IPS-11a (cell line): Measurements from ENCODE around the gene ENTR1.

Source experiments
- H3K4me3 ChIP-seq: one replicate; pipeline ENCODE4 v1.5.1; 2013; ENCODE audit warnings: low read depth, low read length, control low read depth

Gene ENTR1

DNA sequence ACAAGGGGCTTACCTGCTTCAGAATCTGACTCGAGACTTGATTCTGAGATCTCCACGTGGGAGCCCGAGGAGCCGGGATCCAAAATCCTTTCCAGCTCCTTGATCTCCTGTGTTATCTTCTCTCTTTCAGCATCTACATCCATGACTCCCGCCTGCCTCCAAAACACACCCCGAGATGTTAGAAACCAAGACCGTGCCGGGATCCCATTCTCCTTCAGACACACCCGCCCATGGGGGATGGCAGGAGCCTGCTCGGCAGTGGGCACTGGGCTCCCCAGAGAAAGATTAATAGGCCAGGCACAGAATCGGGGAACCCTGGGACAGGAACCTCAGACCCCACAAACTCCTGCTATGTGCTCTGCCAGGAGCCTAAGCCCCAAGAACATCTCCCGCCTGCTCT, 12.1 kb downstream of the ENTR1 start:
- H3K4me3 ChIP-seq = no peak overlapping the region

- H3K4me3 ChIP-seq = no peak overlapping the region
Measured at GRCh38 chr9:136397643-136398042, 12.8 kb downstream of the ENTR1 start.

DNA sequence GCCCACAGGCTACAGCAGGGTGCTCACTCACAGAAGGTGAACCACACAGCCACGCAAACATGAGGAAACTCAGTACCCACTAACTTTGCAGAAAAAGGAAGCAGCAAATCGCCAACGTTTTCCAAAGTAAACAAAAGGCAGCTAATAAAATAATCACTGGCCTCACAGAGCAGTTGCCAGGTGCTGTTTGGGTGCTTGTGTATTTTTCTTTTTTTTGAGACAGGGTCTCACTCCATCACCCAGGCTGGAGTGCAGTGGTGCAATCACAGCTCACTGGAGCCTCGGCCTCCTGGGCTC, 14.2 kb downstream of the ENTR1 start:
- H3K4me3 ChIP-seq = no peak overlapping the region

DNA sequence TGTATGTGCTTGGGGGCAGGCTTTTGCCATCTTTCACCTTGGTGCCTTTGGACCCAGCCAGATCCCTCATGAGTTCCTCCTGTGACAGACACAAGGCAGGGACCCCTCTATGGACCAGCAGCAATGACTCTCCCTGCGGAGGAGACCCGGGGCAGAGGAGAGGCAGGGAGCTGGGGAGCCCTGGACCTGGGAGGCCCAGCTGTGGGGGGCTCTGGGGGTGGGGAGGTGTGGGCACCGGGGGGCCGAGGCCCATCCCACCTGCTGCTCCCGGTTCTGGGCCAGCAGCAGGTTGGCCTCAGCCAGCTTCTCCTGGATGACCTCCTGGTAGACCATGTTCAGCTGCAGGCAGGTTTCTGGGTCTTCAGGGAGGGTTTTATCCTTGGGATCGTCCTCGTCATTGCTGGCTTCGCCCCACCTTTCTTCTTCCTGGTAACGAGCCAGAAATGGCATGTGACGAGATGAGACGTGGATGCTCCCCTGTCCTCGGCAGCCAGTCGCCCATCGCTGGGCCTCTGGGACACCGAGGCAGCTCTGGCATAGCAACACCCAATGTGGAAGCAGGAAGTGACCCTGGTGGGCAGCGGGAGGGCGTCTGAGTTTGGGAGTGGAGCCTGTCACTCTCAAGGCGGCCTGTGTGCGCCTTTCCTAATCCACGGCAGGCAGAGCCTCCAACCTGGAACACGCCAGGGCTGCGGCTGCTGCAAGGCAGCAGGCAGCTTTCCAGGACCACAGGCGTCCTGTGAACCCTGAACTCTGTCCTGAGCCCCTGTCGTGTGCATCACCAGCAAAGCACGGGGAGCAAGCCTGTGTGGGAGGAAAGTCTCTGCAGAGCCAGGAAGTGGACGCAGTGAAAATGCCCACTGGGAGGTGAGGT, 14.8 kb downstream of the ENTR1 start:
- no peak overlapping the region for H3K4me3 ChIP-seq

- no peak overlapping the region for H3K4me3 ChIP-seq
Measured at GRCh38 chr9:136395020-136395340, 15.4 kb downstream of the ENTR1 start.

DNA sequence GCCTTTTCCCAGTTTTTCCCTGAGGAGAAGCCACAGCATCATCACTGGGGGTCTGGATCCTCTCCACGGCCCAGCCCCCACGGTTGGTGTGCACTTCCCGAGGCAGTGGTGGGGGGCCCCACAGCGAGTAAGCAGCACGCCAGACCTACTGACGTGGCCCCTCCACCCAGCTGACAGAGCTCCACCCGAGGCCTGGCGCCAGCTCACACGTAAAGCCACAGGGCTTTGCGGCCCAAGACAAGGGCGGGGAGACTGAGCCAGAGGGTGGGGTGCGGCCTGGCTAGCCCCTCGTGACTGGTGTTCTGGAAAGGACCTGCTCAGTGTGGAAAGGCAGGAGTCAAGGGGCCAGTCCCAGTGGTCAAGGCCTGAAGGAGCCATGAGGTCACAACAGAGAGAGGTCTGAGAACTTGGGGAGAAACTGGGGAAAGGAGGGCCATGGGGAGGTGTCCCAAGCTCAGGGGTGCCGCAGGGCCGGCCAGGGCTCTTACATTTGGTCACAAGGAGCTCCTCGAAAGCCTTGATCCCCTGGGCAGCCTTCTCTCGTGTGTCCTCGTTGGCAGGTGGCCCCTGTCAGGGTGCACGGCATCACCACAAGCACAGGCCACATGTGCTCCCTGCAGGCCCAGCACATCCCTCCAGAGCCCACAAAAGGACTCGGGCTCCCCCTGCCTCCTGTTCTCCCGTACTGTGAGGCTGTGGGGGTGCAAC, 15.9 kb downstream of the ENTR1 start:
- no peak overlapping the region for H3K4me3 ChIP-seq

DNA sequence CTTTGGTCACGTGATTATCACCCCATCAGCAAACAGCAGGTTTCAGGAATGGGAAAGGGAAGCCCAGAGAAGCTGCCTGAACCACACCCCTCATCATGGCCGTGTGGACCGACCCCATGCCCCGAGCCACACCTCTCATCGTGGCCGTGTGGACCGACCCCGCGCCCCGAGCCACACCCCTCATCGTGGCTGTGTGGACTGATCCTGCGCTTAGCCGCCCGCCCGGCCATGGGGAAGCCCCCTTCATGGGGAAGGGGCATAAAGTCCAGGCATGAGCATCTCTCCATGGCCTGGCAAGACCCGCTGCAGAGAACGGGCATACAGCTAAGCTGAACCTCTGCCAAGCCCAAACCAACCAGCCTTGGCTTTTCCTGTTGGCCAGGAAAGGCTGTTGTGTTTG, 16.9 kb downstream of the ENTR1 start:
- no peak overlapping the region for H3K4me3 ChIP-seq

DNA sequence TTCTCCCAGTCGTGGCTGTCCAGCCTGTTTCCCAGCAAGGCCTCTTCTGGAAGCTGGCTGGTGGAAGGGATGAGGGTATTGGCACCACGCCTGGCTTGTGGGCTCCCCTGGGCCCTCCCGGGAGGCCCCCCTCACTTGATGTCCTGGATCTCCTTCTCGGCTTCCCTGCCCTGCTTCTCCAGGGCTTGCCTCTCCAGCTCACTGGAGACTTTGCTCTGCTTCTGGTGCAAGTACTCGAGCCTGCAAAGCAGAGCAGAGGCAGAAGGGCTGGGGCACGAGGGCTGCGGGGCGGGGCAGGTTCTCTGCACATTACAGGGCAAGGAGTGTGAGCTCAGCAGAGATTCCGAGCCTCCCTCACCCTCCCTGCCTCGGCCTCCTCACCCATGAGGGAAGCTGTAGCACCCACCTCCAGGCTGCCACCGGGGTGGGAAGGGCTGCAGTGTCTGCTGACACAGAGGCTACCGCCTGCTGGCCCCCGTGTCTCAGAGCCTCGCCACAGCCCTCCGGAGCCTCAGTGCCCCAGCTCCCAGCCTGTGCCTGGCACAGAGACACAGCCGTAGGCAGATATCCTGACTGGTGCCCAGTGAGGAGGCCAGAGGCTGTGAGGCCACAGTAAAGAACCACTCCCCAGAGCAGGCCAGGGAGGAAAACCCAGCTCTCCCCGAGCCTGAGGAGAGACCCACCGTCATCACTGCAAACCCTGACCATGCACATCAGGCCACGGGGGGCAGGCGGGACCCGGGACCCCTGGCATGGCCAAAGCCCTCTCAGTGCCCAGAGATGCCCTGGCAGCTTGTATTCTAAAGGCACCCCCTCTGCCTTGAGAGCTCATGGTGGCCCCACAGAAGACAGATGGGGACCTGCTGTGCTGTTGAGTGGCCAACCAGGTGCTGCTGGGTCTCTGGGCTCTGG, 17.6 kb downstream of the ENTR1 start:
- no peak overlapping the region for H3K4me3 ChIP-seq

DNA sequence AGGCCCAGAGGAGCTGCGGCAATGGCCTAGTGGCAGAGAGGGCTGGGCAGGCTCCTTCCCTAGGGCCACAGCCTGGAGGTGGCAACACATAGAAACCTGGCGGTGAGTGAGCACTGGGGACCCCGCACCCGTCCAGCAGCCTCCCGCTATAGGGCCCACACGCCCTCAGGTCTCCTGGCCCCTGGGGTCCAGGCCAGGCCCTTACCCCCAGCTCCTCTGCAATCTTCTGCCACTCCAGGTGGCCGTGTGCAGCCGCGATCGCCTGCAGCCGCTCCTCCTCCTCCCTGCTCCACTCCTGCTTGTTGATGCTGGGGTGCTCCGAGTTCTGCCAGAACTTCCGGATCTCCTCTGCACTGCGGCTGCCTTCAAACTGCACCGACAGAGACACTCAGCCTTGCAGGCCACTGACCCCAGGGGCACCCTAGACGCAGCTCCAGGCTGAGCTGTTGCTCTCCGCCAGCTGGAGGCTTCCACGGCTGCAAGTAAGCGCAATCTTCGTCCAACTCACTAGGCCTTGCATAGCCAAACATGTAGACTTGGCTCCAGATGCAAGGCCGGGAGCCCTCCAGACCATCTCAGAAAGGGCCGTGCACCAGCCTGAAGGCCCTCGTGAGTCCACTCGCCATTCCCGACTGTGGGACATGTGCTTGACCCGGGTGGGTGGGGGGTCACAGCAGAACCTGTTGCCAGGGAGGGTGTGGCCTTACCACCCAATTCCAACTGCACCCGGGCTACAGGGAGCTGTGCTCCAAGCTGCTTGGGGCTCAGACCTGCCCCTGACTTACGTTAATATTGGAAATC, 18.5 kb downstream of the ENTR1 start:
- no peak overlapping the region for H3K4me3 ChIP-seq

DNA sequence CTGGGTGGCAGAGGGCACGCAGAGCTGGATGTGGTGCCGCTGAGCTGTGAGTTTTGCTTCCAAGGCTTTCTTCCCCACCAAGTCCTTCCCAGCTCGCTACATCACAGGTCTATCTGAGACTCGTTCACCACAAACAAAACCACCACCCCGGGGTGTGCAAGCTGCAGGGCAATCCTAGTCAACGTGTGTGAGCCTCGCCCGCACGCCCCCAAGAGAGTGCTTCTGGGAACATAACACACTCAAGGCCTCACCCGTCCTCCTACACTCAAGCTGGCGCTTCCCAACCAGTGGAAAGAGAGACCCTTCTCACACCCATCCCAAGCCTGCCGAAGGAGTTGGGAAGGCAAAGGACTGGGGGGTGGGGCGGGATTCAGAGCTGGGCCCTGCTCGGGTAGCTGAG, 21.0 kb downstream of the ENTR1 start:
- no peak overlapping the region for H3K4me3 ChIP-seq

DNA sequence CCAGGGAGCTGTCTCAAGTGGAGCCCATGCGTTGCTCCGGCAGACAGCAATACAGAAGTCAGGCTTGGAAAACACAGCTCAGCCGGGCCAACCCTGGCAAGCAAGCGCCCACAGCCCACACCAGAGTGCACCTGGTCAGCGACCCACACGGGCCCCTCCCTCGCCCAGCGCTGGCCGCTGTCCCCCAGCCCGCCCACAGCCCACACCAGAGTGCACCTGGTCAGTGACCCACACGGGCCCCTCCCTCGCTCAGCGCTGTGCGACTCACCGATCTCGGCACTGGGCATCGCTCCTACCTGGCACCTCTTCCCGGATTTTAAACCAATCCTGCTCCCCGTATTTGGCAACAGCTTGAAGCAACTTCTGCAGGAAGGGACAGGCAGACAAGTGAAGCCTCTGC, 23.2 kb downstream of the ENTR1 start:
- H3K4me3 ChIP-seq = no peak overlapping the region

- no peak overlapping the region for H3K4me3 ChIP-seq
Measured at GRCh38 chr9:136386018-136386417, 24.4 kb downstream of the ENTR1 start.

GRCh38 chr9:136385015-136385414, 25.4 kb downstream of the ENTR1 start:
- no peak overlapping the region for H3K4me3 ChIP-seq

- H3K4me3 ChIP-seq = no peak overlapping the region
Measured at GRCh38 chr9:136383436-136383835, 27.0 kb downstream of the ENTR1 start.

DNA sequence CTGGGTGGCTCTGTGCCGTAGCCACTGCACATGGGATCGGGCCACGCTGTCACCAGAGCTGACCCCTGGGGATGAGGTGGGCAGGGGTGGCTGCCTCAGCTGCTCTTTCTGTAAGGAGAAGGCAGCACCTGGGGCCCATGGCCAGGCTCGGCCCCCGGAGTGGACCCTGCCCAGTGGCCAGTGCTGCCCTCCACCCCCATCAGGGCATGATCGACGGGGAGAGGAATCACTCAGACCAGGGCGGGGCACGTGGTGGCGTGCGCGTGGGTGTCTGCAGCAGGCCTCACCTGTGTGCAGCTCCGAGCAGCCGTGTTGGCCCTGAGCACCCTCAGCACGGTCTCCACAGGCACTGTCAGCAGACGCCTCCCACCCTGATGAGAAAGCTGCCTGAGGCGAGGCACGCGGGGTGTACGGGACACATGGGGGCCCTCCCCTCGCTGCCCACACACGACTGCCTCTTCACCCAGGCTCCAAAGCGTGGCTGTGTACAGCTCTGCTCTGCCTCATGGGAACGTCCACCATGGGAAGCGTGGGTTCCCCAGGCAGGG, 28.4 kb downstream of the ENTR1 start:
- H3K4me3 ChIP-seq = no peak overlapping the region

- no peak overlapping the region for H3K4me3 ChIP-seq
Measured at GRCh38 chr9:136381311-136381710, 29.1 kb downstream of the ENTR1 start.

DNA sequence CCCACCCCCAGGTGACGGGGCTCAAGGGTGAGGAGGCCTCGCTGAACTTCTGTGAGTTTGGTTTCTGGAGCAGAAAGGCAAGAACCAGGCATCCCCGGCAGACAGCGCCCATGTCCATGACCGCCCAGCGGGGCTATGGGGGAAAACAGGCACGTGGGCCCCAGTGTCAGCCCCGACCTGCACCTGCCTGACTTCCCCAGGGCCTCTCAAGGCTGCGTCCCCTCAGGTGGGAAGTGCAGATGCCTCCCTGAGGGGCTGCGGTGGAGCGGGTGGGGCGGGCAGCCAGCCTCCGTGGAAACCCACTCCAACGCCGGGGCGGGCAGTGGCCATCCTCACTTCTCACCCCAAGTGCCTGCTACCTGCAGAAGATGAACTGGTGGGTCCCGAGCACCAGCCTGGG, 30.0 kb downstream of the ENTR1 start:
- no peak overlapping the region for H3K4me3 ChIP-seq

DNA sequence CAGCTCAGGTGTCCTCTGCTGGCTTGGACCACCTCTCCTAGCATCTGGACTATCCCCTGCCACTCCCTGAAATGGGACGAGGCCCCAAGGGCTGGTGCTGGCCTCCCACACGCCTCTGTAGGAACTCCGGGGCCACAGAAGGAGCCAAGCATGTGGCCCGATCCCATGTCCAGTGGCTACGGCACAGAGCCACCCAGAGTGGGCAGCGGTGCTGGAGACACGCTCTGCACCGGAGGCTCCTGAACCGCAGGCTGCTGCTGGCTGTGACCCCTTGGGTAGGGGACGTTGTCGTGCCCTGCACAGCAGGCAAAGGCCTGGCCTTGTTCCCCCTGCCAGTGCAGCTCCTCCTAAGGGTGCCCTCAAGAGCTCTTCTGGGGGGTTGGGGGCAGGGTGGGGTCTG, 30.5 kb downstream of the ENTR1 start:
- no peak overlapping the region for H3K4me3 ChIP-seq

DNA sequence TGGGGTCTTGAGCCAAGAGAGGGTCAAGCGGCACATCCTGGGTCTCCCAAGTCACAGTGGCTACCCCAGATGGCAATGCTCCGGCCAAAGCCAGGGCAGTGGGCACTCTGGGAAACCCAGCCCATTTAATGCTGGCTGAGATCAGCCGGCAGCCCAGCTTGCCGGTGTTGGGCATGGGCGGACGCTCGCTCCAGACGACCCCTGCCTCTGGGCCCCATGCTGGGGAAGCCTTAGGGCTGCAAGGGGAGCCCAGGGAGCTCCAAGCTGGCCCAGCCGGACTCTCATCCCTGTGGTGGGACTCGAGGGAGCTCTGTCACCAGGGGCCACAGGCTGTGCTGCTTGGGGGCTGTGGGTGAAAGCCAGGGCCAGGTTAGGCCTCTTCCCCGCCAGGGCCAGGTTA, 31.0 kb downstream of the ENTR1 start:
- H3K4me3 ChIP-seq = no peak overlapping the region

DNA sequence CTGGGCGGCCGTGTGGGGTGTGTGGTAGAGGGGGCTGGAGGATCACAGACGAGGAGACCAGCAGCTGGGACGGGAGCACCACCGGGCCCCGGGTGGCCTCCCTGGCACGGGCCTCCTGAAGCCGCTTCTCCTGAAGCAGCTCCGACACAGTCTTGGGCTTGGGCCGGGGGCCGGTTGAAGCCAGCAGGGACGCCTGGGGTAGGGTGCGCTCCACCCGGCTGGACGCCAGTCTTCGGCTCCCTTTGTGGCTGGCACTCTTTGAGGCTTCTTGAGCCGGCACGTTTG, 31.5 kb downstream of the ENTR1 start:
- no peak overlapping the region for H3K4me3 ChIP-seq
